Right atrium auricular region (tissue), 2 donors: ENCODE results near the gene DACT2. TPM values are rescaled to one million over a fixed set of nuclear protein-coding genes. Genes with fewer than 3 reads are reported as not detected.

ENCODE experiments used
- DNase-seq: peaks from one replicate; pipeline ENCODE4 v3.0.0-alpha.2; 2019; ENCODE audit warnings: low spot score
- H3K27ac ChIP-seq, 2 donors: fragments of 200-600 bp; sonication (generic); 1 replicate in 1 of 2; 2 replicates in 1 of 2; pipeline ENCODE4 v1.5.1; 2016 to 2019
- H3K27me3 ChIP-seq, 2 donors: fragments of 200-600 bp; sonication (generic); one replicate each; pipeline versions ENCODE4 v1.5.1 to v1.6.0; 2017 to 2019
- H3K36me3 ChIP-seq: fragments of 200-600 bp; sonication (generic); one replicate; pipeline ENCODE4 v1.5.1; 2016
- H3K4me1 ChIP-seq, 2 donors: fragments of 200-600 bp; sonication (generic); one replicate each; pipeline versions ENCODE4 v1.5.1 to v1.6.0; 2017 to 2019
- H3K4me3 ChIP-seq, 2 donors: fragments of 200-600 bp; sonication (generic); 1 replicate in 1 of 2; 2 replicates in 1 of 2; pipeline ENCODE4 v1.5.1; 2017 to 2019; ENCODE audit warnings: mild to moderate bottlenecking in 1 of 2, moderate library complexity in 1 of 2
- H3K9me3 ChIP-seq, 2 donors: fragments of 200-600 bp; sonication (generic); one replicate each; pipeline ENCODE4 v1.5.1; 2019
- total RNA-seq, 2 donors: library from RNA; depleted of rRNA; stranded (reverse); fragments of >200 nt; gene quantifications; one replicate each; pipeline ENCODE4 v1.1.0, GENCODE V29; 2016
- TF ChIP-seq, protein P1 (sequence below), 2 donors: fragments of 200-600 bp; sonication (generic); IDR thresholded peaks; one replicate each; pipeline ENCODE4 v1.5.1; 2019; ENCODE audit warnings: antibody characterized with exemption in 2 of 2

DACT2 gene
- total RNA-seq, 2 donors from 2014 or later, result 1.5 to 2.0 TPM

DNA sequence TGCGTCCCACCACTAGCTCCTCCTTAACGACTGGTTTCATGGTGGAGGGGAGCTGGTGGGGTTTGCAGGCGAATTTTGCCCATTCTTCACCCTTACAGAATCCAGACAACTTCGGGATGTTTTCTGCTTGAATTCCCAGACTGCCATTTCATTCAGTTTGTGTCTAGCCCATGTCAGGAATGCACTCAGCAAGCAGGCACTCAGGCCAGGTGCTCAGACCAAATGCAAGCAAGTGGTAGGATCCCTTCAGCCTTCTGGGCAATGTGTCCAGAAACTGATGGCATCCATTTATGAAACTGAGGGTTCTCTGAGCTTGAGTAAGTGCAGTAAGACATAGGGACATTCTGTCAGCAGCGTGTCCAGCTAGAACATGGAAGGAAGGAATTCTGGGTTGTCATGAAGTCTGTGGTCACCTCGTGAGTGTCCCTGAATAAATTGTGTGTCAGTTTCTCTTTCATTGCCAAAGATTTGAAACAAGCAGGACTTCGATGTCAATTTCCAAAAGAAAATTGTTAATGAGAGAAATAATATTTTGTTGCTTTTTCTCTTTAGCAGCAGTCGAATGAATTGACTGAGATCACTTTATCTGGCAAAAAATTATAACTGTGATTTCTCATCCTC is 21.8 kb upstream of the DACT2 start:
- Histone ChIP-seq H3K4me1 (no peaks in the 10 kb centered on the region), H3K27me3 (no peaks in the 10 kb centered on the region)
- TF ChIP-seq, protein P1, sequence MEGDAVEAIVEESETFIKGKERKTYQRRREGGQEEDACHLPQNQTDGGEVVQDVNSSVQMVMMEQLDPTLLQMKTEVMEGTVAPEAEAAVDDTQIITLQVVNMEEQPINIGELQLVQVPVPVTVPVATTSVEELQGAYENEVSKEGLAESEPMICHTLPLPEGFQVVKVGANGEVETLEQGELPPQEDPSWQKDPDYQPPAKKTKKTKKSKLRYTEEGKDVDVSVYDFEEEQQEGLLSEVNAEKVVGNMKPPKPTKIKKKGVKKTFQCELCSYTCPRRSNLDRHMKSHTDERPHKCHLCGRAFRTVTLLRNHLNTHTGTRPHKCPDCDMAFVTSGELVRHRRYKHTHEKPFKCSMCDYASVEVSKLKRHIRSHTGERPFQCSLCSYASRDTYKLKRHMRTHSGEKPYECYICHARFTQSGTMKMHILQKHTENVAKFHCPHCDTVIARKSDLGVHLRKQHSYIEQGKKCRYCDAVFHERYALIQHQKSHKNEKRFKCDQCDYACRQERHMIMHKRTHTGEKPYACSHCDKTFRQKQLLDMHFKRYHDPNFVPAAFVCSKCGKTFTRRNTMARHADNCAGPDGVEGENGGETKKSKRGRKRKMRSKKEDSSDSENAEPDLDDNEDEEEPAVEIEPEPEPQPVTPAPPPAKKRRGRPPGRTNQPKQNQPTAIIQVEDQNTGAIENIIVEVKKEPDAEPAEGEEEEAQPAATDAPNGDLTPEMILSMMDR (IDR thresholded peaks at IDR 0.05), result no peak

DNA sequence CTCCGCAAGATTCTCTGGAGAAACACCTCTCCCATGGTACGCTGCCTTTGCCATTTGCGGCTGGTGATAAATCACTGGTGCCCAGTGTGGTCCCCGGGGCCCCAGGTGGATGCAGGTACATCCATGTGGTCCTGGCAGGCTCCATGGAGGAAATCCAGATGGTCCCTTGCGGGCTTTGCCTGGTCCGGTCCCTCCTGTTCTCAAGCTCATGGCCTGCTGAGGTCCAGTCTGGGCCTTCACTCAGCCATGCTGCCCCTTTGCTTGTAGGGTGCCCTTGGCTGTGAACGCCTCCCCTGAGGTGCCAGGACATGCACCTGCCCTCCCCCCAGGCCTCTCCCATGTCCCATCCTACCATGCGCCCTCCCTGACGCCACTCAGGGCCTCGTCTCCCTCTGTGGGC is 21.2 kb upstream of the DACT2 start:
- TF ChIP-seq, protein P1 (IDR thresholded peaks at IDR 0.05), result no peak
- H3K4me3 ChIP-seq, result no peak overlapping the region
- DNase-seq, result no peak

More for the DNA sequence above, 21.8 kb upstream of the DACT2 start:
- Histone ChIP-seq H3K4me3 (no peak overlapping the region), H3K9me3 (no peaks in the 10 kb centered on the region), H3K27ac (no peak overlapping the region), H3K36me3 (no peaks in the 10 kb centered on the region)
- DNase-seq, result no peak

DNA sequence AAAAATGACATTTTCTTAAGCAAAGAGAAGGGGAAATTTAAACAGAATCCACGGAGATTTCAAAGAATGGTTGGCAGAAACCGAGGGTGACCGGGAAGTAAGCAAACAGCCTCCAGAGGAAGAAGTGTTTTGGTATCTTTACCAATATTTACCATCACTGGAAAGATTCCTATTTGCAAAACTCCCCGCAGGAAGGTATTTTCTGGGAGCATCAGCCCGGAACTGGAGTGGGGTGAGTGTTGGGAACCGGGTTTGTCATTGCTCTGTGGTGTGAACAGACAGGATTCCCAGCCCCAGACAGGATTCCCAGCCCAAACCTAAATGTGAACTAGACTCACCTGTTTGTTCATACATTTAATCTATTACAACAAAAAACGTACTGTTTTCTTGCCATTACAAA is 19.2 kb upstream of the DACT2 start:
- no peaks in the 10 kb centered on the region for H3K27me3 ChIP-seq
- H3K36me3 ChIP-seq, result no peaks in the 10 kb centered on the region

More for the DNA sequence above, 21.2 kb upstream of the DACT2 start:
- no peaks in the 10 kb centered on the region for H3K36me3 ChIP-seq
- H3K4me1 ChIP-seq, result no peaks in the 10 kb centered on the region
- no peak overlapping the region for H3K27ac ChIP-seq
- no peaks in the 10 kb centered on the region for H3K9me3 ChIP-seq
- no peaks in the 10 kb centered on the region for H3K27me3 ChIP-seq

DNA sequence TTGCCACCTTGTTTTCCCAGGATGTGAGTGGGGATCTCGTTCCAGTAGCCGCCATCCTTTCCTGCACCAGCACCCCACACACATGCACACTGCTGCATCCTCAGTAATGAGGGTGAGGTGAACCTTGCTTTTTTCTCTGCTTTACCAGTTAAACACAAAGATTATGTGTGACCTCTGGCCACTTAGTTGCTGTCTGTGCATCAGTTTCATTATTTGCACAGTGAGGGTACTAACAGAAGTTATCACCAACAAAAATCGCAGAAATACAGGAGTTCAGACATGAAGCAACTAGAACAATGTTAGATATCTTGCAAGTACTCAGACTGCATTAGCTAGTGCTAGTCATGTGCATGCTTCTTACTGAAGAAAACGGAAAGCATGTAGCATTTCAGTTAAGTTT is 17.4 kb upstream of the DACT2 start:
- Histone ChIP-seq H3K4me3 (no peak overlapping the region), H3K4me1 (no peaks in the 10 kb centered on the region), H3K36me3 (no peaks in the 10 kb centered on the region), H3K9me3 (no peaks in the 10 kb centered on the region), H3K27ac (no peak overlapping the region), H3K27me3 (no peaks in the 10 kb centered on the region)
- DNase-seq, result no peak
- TF ChIP-seq, protein P1 (IDR thresholded peaks at IDR 0.05), result no peak

More for the DNA sequence above, 19.2 kb upstream of the DACT2 start:
- no peak for DNase-seq
- TF ChIP-seq, protein P1 (IDR thresholded peaks at IDR 0.05), result no peak
- Histone ChIP-seq H3K4me3 (no peak overlapping the region), H3K4me1 (no peaks in the 10 kb centered on the region), H3K9me3 (no peaks in the 10 kb centered on the region), H3K27ac (no peak overlapping the region)

DNA sequence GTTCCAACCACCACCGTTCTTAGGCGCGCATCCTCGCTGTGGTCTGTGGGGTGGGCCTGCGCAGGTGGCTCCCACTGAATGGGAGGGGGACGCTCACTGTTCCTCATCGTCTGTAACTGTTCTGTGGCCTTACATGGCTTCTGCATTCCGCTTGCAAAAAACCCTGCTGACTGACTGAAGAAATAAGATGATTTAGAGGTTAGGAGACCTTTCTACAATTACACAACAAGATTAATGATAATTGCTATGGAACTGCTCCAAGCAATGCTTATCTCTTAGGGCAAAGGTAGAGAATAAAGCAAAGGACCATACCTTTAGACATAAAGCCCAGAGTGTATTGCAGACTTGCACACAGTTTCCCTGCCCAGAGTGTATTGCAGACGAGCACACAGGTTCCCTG is 14.4 kb upstream of the DACT2 start:
- no peaks in the 10 kb centered on the region for H3K27me3 ChIP-seq
- H3K4me1 ChIP-seq, result no peaks in the 10 kb centered on the region
- no peaks in the 10 kb centered on the region for H3K9me3 ChIP-seq
- H3K36me3 ChIP-seq, result no peaks in the 10 kb centered on the region
- TF ChIP-seq, protein P1 (IDR thresholded peaks at IDR 0.05), result no peak
- no peak overlapping the region for H3K27ac ChIP-seq
- no peak overlapping the region for H3K4me3 ChIP-seq
- no peak for DNase-seq

DNA sequence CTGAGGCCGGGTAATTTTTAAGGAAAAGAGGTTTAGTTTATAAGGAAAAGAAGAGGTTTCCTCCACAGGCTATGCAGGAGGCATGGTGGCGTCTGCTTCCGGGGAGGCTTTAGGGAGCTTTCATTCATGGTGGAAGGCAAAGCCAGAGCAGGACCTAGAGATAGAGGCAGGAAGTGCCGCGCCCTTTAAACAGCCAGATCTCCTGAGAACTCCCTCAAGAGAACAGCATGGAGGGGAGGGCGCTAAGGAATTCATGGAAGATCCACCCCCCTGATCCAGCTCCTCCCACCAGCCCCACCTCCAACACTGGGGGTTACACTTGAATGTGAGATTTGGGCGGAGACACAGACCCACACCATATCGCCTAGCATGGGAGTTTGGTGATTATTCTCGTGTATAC is 13.9 kb upstream of the DACT2 start:
- Histone ChIP-seq H3K9me3 (no peaks in the 10 kb centered on the region), H3K27me3 (no peaks in the 10 kb centered on the region), H3K4me3 (no peak overlapping the region), H3K36me3 (no peaks in the 10 kb centered on the region), H3K27ac (no peak overlapping the region), H3K4me1 (no peaks in the 10 kb centered on the region)
- TF ChIP-seq, protein P1 (IDR thresholded peaks at IDR 0.05), result no peak
- no peak for DNase-seq
